Activated CD4-positive, alpha-beta T cell treated with anti-CD3 and anti-CD28 coated beads, Interleukin-2, amount 50 U/mL, for 48 hours (primary cell): ENCODE measurements around the gene MAGED4B.
"Not testable (repeated sequence)": the region's sequence is repeated elsewhere in the genome, so short reads cannot be mapped to it uniquely, and the experiment has no call there.

Experiments used
- DNase-seq, 2 experiments: peaks; one replicate each; pipeline ENCODE4 v3.0.0-alpha.2; 2020

MAGED4B gene, protein sequence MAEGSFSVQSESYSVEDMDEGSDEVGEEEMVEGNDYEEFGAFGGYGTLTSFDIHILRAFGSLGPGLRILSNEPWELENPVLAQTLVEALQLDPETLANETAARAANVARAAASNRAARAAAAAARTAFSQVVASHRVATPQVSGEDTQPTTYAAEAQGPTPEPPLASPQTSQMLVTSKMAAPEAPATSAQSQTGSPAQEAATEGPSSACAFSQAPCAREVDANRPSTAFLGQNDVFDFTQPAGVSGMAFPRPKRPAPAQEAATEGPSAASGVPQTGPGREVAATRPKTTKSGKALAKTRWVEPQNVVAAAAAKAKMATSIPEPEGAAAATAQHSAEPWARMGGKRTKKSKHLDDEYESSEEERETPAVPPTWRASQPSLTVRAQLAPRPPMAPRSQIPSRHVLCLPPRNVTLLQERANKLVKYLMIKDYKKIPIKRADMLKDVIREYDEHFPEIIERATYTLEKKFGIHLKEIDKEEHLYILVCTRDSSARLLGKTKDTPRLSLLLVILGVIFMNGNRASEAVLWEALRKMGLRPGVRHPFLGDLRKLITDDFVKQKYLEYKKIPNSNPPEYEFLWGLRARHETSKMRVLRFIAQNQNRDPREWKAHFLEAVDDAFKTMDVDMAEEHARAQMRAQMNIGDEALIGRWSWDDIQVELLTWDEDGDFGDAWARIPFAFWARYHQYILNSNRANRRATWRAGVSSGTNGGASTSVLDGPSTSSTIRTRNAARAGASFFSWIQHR

GRCh38 chrX:52068666-52069640 lies at the start of gene MAGED4B:
Gene MAGED4B (minus strand): TSS chrX:52069183. CDS start chrX:52068172, 1,011 bp downstream.
- not testable (repeated sequence) for DNase-seq

- DNase-seq = no peak
Measured at GRCh38 chrX:52118262-52118661, 49.3 kb upstream of the MAGED4B start.

GRCh38 chrX:52082578-52082977 lies 13.6 kb upstream of the MAGED4B start:
- DNase-seq = no peak

- no peak for DNase-seq
Measured at GRCh38 chrX:52078131-52078530, 9.1 kb upstream of the MAGED4B start.

DNA sequence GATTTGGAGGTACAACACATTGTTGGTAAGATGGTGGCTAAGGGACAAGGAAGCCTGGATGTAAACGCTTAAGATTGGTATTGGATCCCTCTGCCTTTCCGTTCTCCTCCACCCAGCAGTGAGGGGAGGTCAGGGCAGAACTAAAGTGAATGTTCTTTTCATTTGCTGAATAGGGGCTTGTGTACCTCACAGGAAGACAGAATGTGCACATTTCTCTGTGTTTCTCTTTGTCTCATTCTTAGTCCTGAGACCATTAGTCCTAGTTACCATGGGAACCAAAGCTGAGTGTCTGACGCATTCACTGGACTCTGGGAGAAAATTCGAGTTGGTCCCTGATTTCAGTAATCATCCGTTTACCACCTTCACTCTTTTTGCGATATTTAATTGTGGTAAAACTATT lies 26.7 kb downstream of the MAGED4B start:
- DNase-seq = not testable (repeated sequence)

DNA sequence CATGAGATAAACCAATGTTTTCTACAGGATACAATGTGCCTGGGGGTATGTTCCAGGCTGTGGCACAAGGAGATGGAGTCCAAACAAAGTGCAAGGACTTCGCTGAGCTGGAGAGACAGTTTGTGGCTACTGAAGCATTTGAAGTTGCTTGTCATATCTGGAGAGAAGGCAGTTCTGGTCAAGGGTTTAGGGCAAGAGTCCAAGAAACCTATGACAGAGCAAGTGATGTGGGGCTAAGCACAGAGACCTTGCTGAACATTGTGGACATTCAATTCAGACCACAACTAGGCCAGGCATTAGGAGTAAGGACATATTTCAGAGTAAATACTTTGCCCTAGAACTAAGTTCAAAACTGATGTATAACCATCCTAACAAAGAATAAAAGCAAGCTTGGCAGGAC lies 34.8 kb downstream of the MAGED4B start:
- no peak for DNase-seq

GRCh38 chrX:52031371-52031770 lies 37.6 kb downstream of the MAGED4B start:
- DNase-seq = no peak

GRCh38 chrX:52015794-52016193 lies 53.2 kb downstream of the MAGED4B start:
- no peak for DNase-seq
